ENCODE measurements around the gene SCAMP5. TPM values are rescaled to one million over a fixed set of nuclear protein-coding genes. Genes with fewer than 3 reads are reported as not detected.

SCAMP5 gene
- total RNA-seq, 1 experiment from 2014 or later: 7.0 TPM

GRCh38 chr15:75016431-75016830 is 21.1 kb downstream of the SCAMP5 start:
- H3K9ac ChIP-seq (ENCODE audit: low read length): no peak overlapping the region
- H3K4me3 ChIP-seq (ENCODE audit: low read length): no peak overlapping the region
- H2AFZ ChIP-seq (ENCODE audit: low read length): no peak overlapping the region
- H3K36me3 ChIP-seq (ENCODE audit: low read depth, low read length): no peaks in the 10 kb centered on the region
- no peak for DNase-seq
- ChIA-PET POLR2A (ENCODE audit: unreplicated experiment) (no interaction called here), CTCF (no interaction called here)
- no peaks in the 10 kb centered on the region for H3K27me3 ChIP-seq (ENCODE audit: low read length)
- no peak overlapping the region for H3K27ac ChIP-seq (ENCODE audit: low read length)
- H3K9me2 ChIP-seq (replicated peaks; ENCODE audit: low read length): no peaks in the 10 kb centered on the region
- TF ChIP-seq EZH2phosphoT487 (IDR thresholded peaks at IDR 0.05; ENCODE audit: borderline replicate concordance, low read length) (no peak), EZH2 (IDR thresholded peaks at IDR 0.05; ENCODE audit: low read length, unreplicated experiment) (no peak), CTCF (conservative IDR thresholded peaks at IDR 0.05; ENCODE audit: low read depth, low read length) (no peak)
- ATAC-seq: no peak
- H3F3A ChIP-seq (ENCODE audit: low read length, unreplicated experiment): no peaks in the 10 kb centered on the region
- H3K4me1 ChIP-seq (ENCODE audit: insufficient read depth, low read length): no peaks in the 10 kb centered on the region
- BruUV-seq (replicated peaks): no TSS peak
- H3K79me2 ChIP-seq (ENCODE audit: low read length): no peaks in the 10 kb centered on the region
- no peaks in the 10 kb centered on the region for H3K9me3 ChIP-seq (ENCODE audit: low read length)
- intact Hi-C loops (cut with micrococcal nuclease): no loop called here
- H3K4me2 ChIP-seq (ENCODE audit: low read length): no peak overlapping the region
- no peaks in the 10 kb centered on the region for H4K20me1 ChIP-seq (ENCODE audit: low read length)

- Histone ChIP-seq H3K4me2 (ENCODE audit: low read length) (no peak overlapping the region), H3K9ac (ENCODE audit: low read length) (no peak overlapping the region), H3K9me2 (replicated peaks; ENCODE audit: low read length) (no peaks in the 10 kb centered on the region), H3K79me2 (ENCODE audit: low read length) (peaks cover 15% of the 10 kb centered on the region), H3K9me3 (ENCODE audit: low read length) (no peaks in the 10 kb centered on the region), H3K27ac (ENCODE audit: low read length) (no peak overlapping the region), H3K4me1 (ENCODE audit: insufficient read depth, low read length) (peaks cover 5% of the 10 kb centered on the region), H3K27me3 (ENCODE audit: low read length) (no peaks in the 10 kb centered on the region), H2AFZ (ENCODE audit: low read length) (no peak overlapping the region), H4K20me1 (ENCODE audit: low read length) (no peaks in the 10 kb centered on the region), H3F3A (ENCODE audit: low read length, unreplicated experiment) (no peaks in the 10 kb centered on the region), H3K36me3 (ENCODE audit: low read depth, low read length) (no peaks in the 10 kb centered on the region), H3K4me3 (ENCODE audit: low read length) (no peak overlapping the region)
- no peak for ATAC-seq
- CTCF ChIA-PET: no interaction called here
- TF ChIP-seq CTCF (conservative IDR thresholded peaks at IDR 0.05; ENCODE audit: low read depth, low read length): no peak
- TF ChIP-seq EZH2phosphoT487 (IDR thresholded peaks at IDR 0.05; ENCODE audit: borderline replicate concordance, low read length): no peak
- no peak for TF ChIP-seq EZH2 (IDR thresholded peaks at IDR 0.05; ENCODE audit: low read length, unreplicated experiment)
- intact Hi-C loops (cut with micrococcal nuclease): no loop called here
- no TSS peak for BruUV-seq (replicated peaks)
- DNase-seq: no peak
- POLR2A ChIA-PET (ENCODE audit: unreplicated experiment): no interaction called here
These were observed 24.6 kb downstream of the SCAMP5 start for GRCh38 chr15:75019916-75020315.

GRCh38 chr15:75021341-75021740 is 26.0 kb downstream of the SCAMP5 start:
- Histone ChIP-seq H4K20me1 (ENCODE audit: low read length) (no peaks in the 10 kb centered on the region), H3F3A (ENCODE audit: low read length, unreplicated experiment) (no peaks in the 10 kb centered on the region), H3K9me2 (replicated peaks; ENCODE audit: low read length) (no peaks in the 10 kb centered on the region), H3K27me3 (ENCODE audit: low read length) (no peaks in the 10 kb centered on the region), H3K9me3 (ENCODE audit: low read length) (no peaks in the 10 kb centered on the region), H3K4me1 (ENCODE audit: insufficient read depth, low read length) (peaks cover 17% of the 10 kb centered on the region), H2AFZ (ENCODE audit: low read length) (no peak overlapping the region), H3K4me2 (ENCODE audit: low read length) (no peak overlapping the region), H3K27ac (ENCODE audit: low read length) (no peak overlapping the region), H3K36me3 (ENCODE audit: low read depth, low read length) (no peaks in the 10 kb centered on the region), H3K4me3 (ENCODE audit: low read length) (no peak overlapping the region), H3K9ac (ENCODE audit: low read length) (no peak overlapping the region), H3K79me2 (ENCODE audit: low read length) (peaks cover 19% of the 10 kb centered on the region)
- no peak for DNase-seq
- no peak for ATAC-seq
- TF ChIP-seq CTCF (conservative IDR thresholded peaks at IDR 0.05; ENCODE audit: low read depth, low read length) (no peak), EZH2phosphoT487 (IDR thresholded peaks at IDR 0.05; ENCODE audit: borderline replicate concordance, low read length) (no peak), EZH2 (IDR thresholded peaks at IDR 0.05; ENCODE audit: low read length, unreplicated experiment) (no peak)
- ChIA-PET POLR2A (ENCODE audit: unreplicated experiment) (no interaction called here), CTCF (no interaction called here)
- BruUV-seq (replicated peaks): no TSS peak
- intact Hi-C loops (cut with micrococcal nuclease): no loop called here

Measured in PC-3 (cell line).